Ecto neural progenitor cell (in vitro differentiated cells): ENCODE data around the gene PRODH2.
"Not testable (repeated sequence)": the region's sequence is repeated elsewhere in the genome, so short reads cannot be mapped to it uniquely, and the experiment has no call there.

Source experiments
- DNase-seq: peaks from one replicate; pipeline ENCODE4 v3.0.0-alpha.2; 2018; ENCODE audit warnings: low spot score

The PRODH2 gene

DNA sequence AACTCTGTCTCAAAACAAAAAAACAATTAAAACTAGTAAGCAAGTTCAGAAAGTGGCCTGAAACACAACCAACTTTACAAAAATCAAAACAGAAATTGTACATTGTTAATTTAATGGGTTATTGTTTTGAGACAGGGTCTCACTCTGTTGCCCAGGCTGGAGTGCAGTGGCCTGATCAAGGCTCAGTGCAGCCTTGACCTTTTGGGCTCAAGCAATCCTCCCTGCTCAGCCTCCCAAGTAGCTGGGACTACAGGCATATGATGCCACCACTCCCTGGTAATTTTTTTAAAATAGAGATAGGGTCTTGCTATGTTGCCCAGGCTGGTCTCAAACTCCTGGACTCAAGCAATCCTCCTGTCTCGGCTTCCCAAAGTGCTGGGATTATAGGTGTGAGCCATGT is 17.1 kb downstream of the PRODH2 start:
- DNase-seq: not testable (repeated sequence)

DNA sequence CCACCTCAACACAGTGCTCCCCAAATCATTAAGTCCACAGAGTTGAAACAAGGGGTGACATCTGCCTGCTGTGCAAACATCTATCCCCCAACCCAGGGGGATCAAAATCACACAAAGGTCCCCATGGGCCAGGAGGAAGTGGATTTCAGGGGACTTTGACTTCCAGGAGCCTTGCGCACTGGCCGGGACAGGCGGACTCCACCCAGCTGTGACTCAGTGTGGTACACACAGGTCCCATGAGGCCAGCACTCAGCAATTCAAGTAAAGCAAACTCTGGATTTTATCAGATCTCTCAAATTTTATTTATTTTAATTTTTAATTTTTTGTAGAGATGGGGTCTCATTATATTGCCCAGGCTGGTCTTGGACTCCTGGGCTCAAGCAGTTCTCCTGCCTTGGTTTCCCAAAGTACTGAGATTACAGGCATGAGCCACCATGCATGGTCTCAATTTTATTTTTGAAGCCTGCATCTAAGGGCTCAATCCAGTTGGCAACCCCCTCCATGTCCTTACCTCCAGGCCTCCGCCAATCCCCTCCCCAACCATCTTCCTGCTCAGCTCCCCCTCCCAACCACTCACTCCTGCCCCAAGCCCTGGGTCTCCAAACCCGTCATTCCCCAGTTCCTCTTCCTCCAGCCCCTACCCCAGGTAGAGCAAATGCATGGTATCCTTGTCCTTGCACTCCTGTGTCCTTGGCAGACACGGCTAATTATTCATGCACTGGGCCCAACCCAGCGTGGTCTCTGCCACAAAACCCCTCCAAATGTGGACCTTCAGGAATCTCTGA is 19.1 kb downstream of the PRODH2 start:
- DNase-seq: no peak

GRCh38 chr19:35792888-35793287 is 19.8 kb downstream of the PRODH2 start:
- DNase-seq: no peak

GRCh38 chr19:35792312-35792711 is 20.3 kb downstream of the PRODH2 start:
- no peak for DNase-seq

DNA sequence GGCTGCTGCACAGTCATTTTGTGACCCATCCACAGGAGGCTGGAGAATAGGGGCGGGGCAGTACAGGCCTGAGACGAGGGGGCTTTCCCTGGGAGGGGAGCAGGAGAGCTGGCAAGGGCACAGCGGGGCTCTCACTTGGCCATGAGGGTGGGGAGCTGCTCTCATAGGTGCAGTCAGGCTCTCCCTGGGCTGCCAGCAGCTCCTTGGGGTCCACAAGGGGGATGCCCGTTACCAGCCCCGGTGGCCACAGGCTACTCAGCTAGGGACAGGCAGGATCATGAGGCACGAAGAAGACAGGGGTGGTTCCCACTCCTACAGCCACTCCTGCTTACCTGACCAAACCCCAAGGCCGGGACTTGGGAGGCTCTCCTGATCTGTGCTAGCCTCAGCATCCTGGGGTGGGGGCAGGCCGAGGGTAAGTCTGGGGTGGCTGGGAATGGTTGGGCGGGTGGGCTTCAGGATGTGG is 20.8 kb downstream of the PRODH2 start:
- DNase-seq: no peak

GRCh38 chr19:35790981-35791813 is 21.4 kb downstream of the PRODH2 start:
- no peak for DNase-seq

DNA sequence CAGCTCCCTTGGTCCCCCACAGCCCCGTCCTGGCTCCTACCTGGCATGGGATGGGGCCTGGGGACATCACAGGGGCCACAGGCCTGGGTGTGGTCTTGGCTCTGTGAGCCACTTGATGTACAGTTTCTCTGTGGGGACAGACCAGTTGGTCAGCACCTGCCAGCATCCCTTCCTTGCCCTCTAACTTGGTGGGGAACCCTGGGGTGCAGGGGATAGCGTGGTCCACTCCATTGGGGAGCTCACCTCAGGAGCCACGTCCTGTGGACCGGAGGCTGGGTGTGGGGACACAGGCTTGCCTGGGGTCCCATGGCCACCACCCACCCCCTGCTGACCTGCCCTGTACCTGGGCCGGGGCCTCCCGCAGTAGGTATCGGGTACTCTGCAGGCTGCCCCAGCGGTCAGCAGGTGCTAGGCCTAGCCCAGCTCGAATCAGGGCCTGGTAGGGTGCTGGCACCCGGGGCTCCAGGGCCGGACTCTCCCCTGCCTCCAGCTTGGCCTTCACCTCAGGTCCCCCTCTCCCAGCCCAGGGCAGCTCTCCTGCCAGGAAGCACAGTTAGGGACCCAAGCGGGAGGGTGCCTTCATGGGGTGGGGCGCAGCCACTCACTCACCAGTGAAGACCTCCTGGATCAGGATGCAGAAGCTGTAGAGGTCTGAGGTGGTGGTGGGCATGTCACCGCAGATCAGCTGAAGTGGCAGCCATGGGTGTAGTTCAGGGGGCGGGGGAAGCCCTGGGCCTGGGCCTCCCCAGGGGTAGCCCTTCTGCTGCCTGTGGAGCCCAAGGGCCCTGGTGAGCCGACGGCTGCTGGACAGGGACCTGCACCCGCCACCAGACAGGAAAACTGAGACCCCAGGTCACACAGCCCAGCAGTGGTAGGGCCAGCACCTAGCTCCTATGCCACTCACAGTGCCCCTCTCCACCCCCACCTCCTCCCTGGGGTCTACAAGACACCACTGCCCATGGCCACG is 22.4 kb downstream of the PRODH2 start:
- DNase-seq: no peak

DNA sequence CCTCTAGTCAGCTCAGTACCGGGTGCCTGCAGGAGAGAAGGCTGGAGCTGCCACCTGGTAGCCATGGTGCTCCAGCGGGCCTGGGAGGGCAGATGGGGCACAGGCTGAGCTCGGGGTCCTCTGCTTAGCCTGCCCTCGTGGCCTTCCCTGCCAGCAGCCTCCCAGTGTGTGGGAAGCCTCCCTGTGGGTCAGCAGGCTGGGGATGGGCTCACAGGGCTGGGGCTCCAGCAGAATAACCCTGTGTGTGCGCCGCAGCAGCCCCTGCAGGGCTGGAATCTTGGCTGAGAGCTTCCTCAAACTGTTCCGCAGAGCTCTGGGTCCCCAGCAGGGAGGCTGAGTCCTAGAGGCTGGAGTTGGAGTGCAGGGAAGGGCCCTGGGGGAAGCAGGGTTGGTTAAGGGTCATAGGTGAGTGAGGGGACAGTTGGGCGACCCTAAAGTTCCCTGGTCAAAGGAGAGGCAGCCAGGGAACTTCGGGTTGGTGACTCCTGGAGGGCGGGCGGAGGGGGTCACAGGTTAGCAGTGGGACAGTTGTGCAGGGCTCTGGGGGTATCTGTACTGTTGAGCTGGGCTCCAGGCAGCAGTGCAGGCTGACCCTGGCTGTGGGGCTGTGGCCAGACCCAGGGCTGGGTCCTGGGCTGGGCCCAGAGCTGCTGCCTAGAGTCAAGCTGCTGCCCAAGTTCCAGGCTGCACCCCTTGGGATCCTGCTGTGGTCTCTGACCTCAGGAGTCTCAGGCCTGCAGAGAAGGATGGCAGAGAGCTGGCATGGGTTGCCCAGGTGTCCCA is 23.3 kb downstream of the PRODH2 start:
- no peak for DNase-seq

DNA sequence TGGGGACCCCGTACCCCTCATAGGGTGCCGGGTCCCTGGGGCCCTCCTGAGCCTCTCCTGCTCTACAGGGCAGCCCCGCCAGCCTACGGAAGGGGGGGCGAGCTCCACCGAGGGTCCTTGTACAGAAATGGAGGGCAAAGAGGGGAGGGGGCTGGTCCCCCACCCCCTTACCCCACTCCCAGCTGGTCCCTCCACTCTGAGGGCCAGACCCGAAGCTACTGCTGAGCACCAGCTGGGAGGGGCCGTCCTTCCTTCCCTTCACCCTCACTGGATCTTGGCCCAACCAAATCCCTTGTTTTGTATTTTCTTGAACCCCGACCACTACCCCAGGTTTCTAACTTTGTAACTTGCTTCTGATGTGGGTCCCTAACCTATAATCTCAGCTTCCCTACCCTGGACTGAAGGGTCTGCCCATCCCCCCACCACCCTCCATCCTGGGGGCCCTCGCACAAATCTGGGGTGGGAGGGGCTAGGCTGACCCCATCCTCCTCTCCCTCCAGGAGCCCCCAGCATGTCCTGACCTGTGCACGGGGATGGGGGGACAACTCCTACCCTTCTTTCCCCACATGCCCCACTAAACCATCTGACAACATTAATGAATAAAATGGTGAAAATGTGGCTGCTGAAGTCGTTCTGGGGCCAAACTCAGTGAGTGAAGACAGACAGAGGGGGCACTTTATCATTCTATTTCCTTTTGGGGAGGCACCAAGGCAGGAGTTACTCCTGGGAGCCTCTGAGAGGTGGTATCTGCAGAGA is 24.3 kb downstream of the PRODH2 start:
- no peak for DNase-seq

DNA sequence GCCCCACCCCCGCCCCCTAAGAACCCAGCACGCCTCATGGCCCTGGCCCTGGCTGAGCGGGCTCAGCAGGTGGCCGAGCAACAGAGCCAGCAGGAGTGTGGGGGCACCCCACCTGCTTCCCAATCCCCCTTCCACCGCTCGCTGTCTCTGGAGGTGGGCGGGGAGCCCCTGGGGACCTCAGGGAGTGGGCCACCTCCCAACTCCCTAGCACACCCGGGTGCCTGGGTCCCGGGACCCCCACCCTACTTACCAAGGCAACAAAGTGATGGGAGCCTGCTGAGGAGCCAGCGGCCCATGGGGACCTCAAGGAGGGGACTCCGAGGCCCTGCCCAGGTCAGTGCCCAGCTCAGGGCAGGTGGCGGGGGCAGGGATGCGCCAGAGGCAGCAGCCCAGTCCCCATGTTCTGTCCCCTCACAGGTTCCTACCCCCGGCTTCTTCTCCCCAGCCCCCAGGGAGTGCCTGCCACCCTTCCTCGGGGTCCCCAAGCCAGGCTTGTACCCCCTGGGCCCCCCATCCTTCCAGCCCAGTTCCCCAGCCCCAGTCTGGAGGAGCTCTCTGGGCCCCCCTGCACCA is 25.3 kb downstream of the PRODH2 start:
- DNase-seq: no peak

- DNase-seq: no peak
Observed at GRCh38 chr19:35786299-35787160, 26.1 kb downstream of the PRODH2 start.

- no peak for DNase-seq
Observed at GRCh38 chr19:35785339-35785627, 27.4 kb downstream of the PRODH2 start.

DNA sequence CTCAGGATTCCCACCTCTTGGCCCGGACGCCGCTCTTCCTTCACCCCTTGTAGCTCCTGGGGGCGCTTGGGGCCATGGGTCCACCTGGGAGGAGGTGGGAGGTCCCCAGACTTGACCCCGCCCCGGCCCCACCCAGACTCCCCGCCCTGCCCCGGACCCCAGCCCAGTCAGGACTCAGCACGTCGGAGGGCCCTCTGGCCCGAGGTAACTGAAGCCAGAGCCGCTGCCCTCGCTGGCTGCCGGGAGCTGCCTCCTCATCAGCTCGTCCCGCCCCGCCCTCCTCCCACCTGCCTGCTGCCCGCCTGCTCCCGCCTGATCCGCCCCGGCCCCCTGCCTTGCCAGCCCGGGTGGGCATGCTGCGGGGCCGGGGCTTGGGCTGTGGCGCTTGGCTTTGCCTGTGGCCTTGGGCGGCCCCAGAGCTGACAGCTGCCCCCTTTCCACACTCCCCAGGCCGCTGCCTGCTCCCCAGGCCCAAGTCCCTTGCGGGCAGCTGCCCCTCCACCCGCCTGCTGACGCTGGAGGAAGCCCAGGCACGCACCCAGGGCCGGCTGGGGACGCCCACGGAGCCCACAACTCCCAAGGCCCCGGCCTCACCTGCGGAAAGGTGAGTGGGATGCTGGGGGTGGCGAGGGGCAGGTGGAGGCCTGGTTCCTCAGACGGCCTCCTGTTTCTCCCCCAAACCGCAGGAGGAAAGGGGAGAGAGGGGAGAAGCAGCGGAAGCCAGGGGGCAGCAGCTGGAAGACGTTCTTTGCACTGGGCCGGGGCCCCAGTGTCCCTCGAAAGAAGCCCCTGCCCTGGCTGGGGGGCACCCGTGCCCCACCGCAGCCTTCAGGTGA is 27.9 kb downstream of the PRODH2 start:
- DNase-seq: peak; percentile 82

DNA sequence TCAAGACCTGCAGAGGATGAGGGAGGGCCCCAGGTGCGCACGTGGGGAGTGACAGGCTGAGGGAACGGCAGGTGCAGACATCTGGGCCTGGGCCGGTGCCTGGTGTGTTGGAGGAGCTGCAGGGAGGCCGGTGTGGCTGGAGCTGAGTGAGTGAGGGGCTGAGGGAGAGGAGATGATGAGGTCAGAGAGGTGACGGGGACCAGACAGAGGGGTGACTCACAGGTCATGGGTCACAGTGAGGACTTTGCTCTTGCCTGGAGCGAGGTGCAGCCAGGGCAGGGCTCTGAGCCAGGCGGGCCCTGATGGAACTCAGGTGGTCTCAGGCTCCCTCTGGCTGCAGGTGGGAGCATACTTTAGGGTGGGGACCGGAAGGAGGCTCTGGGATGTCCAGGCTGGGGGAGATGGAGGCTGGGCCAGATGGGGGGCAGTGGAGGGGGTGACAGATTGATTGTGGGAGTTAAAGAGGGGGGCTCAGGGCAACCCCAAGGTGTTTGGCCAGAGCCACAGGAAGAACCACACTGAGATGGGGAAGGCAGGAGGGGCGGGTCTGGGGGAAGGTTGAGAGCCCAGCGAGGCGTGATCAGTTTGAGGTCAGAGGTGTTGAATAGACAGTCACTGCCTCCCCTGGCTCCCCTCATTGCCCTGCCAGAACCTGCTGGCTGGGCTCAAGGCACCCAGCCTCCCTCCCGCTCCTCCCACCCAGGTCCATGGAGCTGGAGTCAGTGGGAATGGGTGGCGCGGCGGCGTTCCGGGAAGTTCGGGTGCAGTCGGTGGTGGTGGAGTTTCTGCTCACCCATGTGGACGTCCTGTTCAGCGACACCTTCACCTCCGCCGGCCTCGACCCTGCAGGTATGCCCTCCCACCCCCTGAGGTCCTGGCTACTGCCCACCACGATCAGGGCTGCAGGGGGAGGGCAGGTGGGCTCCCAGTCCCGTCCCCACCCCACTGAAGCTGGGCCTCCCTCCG is 28.9 kb downstream of the PRODH2 start:
- no peak for DNase-seq

DNA sequence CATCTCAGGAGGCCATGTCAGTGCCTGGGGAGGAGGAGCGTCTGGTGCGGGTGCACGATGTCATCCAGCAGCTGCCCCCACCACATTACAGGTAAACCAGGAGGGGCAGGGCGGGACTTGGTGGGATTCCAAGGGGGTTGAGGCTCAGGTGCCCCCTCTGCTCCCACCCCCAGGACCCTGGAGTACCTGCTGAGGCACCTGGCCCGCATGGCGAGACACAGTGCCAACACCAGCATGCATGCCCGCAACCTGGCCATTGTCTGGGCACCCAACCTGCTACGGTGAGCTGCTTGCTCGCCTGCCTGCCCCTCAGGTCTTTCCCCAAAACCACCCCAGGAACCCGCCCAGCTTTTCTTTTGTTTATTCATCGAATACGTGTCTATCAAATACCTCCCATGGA is 30.1 kb downstream of the PRODH2 start:
- no peak for DNase-seq

- no peak for DNase-seq
Observed at GRCh38 chr19:35781650-35782049, 31.0 kb downstream of the PRODH2 start.

GRCh38 chr19:35780717-35781116 is 31.9 kb downstream of the PRODH2 start:
- no peak for DNase-seq
